ENCODE measurements around the gene RHBDF1. TPM values are rescaled to one million over a fixed set of nuclear protein-coding genes. Genes with fewer than 3 reads are reported as not detected.

RHBDF1 gene
- polyA plus RNA-seq, 1 donor from 2014 or later = 0.21 TPM

DNA sequence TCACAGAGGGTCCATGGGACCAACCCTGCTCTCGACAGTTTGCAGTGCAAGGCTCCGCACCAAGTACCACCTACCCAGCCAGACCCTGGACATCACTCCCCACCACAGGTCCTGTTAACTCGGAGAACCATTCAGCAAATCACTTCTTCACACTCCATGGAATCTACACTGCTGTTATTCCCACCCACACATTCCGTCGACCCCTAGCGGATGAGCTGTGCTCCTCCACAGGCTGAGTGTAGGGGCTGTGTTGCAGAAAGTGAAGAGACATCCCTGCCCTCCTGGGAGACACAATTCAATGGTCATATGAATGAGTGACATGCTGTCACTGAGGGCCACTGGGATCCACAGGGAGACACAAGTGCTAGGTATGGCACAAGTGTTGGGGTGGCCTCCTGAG is 33.1 kb upstream of the RHBDF1 start (continued):
- TF ChIP-seq MXI1 (conservative IDR thresholded peaks at IDR 0.05; ENCODE audit: poor library complexity, severe bottlenecking) (no peak), TAF1 (IDR thresholded peaks at IDR 0.05; ENCODE audit: low read depth) (no peak), EP300 (conservative IDR thresholded peaks at IDR 0.05; ENCODE audit: poor library complexity, severe bottlenecking) (no peak), SMC3 (conservative IDR thresholded peaks at IDR 0.05; ENCODE audit: poor library complexity) (no peak)

DNA sequence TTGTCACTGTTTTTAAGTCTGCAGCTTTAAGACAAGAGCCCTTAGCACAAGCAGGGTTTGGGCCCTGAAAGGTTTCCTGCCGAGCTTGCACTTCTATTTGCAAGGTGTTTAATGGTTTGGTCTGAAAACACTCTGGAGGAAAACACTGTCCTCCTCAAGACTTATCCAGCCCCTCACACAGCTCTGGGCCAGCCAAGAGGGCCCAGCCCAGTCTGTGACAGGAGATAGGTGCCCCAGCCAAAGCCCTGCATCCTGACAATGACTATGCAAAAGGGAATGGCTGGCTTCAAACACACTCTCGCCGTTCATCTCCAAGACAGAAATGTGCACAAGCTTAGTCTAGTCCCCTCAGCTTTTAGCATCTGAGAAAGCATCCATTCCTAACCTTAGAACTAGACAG is 32.5 kb upstream of the RHBDF1 start:
- Histone ChIP-seq H3K79me2 (replicated peaks; ENCODE audit: insufficient read depth, low read length) (no peaks in the 10 kb centered on the region), H3K4me3 (ENCODE audit: low read length) (no peak overlapping the region), H3K36me3 (ENCODE audit: insufficient read depth, low read length) (no peaks in the 10 kb centered on the region), H3K27ac (ENCODE audit: low read length) (no peak overlapping the region), H3K27me3 (ENCODE audit: insufficient read depth, low read depth, low read length) (no peaks in the 10 kb centered on the region), H3K9me3 (ENCODE audit: low read length) (no peaks in the 10 kb centered on the region), H4K20me1 (ENCODE audit: insufficient read depth) (no peaks in the 10 kb centered on the region), H3K4me2 (ENCODE audit: low read length) (no peak overlapping the region), H2AFZ (ENCODE audit: low read depth, low read length) (no peak overlapping the region), H3F3A (ENCODE audit: insufficient read depth, low read length, poor library complexity, severe bottlenecking) (no peaks in the 10 kb centered on the region), H3K9ac (ENCODE audit: low read length) (no peak overlapping the region), H3K9me2 (ENCODE audit: insufficient read depth, low read length) (no peaks in the 10 kb centered on the region)
- TF ChIP-seq RAD21 (conservative IDR thresholded peaks at IDR 0.05) = no peak
- TF ChIP-seq, protein P1, sequence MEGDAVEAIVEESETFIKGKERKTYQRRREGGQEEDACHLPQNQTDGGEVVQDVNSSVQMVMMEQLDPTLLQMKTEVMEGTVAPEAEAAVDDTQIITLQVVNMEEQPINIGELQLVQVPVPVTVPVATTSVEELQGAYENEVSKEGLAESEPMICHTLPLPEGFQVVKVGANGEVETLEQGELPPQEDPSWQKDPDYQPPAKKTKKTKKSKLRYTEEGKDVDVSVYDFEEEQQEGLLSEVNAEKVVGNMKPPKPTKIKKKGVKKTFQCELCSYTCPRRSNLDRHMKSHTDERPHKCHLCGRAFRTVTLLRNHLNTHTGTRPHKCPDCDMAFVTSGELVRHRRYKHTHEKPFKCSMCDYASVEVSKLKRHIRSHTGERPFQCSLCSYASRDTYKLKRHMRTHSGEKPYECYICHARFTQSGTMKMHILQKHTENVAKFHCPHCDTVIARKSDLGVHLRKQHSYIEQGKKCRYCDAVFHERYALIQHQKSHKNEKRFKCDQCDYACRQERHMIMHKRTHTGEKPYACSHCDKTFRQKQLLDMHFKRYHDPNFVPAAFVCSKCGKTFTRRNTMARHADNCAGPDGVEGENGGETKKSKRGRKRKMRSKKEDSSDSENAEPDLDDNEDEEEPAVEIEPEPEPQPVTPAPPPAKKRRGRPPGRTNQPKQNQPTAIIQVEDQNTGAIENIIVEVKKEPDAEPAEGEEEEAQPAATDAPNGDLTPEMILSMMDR (IDR thresholded peaks at IDR 0.05; ENCODE audit: poor library complexity, severe bottlenecking) = no peak
- TF ChIP-seq SMC3 (conservative IDR thresholded peaks at IDR 0.05; ENCODE audit: poor library complexity) = no peak
- no peak for TF ChIP-seq EZH2 (IDR thresholded peaks at IDR 0.05; ENCODE audit: borderline replicate concordance, insufficient read depth, low read length, poor library complexity, severe bottlenecking)
- no peak for TF ChIP-seq TAF1 (IDR thresholded peaks at IDR 0.05; ENCODE audit: low read depth)
- TF ChIP-seq, protein P2, sequence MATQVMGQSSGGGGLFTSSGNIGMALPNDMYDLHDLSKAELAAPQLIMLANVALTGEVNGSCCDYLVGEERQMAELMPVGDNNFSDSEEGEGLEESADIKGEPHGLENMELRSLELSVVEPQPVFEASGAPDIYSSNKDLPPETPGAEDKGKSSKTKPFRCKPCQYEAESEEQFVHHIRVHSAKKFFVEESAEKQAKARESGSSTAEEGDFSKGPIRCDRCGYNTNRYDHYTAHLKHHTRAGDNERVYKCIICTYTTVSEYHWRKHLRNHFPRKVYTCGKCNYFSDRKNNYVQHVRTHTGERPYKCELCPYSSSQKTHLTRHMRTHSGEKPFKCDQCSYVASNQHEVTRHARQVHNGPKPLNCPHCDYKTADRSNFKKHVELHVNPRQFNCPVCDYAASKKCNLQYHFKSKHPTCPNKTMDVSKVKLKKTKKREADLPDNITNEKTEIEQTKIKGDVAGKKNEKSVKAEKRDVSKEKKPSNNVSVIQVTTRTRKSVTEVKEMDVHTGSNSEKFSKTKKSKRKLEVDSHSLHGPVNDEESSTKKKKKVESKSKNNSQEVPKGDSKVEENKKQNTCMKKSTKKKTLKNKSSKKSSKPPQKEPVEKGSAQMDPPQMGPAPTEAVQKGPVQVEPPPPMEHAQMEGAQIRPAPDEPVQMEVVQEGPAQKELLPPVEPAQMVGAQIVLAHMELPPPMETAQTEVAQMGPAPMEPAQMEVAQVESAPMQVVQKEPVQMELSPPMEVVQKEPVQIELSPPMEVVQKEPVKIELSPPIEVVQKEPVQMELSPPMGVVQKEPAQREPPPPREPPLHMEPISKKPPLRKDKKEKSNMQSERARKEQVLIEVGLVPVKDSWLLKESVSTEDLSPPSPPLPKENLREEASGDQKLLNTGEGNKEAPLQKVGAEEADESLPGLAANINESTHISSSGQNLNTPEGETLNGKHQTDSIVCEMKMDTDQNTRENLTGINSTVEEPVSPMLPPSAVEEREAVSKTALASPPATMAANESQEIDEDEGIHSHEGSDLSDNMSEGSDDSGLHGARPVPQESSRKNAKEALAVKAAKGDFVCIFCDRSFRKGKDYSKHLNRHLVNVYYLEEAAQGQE (IDR thresholded peaks at IDR 0.05; ENCODE audit: borderline replicate concordance) = no peak
- TF ChIP-seq EP300 (conservative IDR thresholded peaks at IDR 0.05; ENCODE audit: poor library complexity, severe bottlenecking) = no peak
- no peak for TF ChIP-seq POLR2AphosphoS5 (IDR thresholded peaks at IDR 0.05)
- no peak for TF ChIP-seq MXI1 (conservative IDR thresholded peaks at IDR 0.05; ENCODE audit: poor library complexity, severe bottlenecking)

DNA sequence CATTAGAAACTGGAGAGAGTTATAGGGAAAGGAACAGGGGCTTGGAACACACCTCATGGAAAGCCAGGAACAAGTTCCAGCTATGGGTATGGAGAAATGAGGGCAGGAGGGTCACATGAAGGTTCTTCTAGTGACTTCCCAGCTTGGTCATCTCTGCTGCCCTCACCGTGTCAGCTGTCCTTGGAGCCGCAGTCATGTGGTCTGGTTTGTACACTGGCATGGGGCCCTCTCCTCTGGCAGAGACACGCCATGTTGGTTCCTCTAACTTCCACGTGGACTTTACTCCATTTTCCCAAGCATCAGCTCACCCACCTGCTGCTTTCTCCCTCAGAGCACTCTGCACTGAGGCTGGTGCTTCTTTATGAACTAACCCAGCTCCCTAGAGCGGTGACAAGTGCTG is 31.9 kb upstream of the RHBDF1 start:
- Histone ChIP-seq H3F3A (ENCODE audit: insufficient read depth, low read length, poor library complexity, severe bottlenecking) (no peaks in the 10 kb centered on the region), H3K27me3 (ENCODE audit: insufficient read depth, low read depth, low read length) (no peaks in the 10 kb centered on the region), H3K79me2 (replicated peaks; ENCODE audit: insufficient read depth, low read length) (no peaks in the 10 kb centered on the region), H3K9me3 (ENCODE audit: low read length) (no peaks in the 10 kb centered on the region), H2AFZ (ENCODE audit: low read depth, low read length) (no peak overlapping the region), H3K9me2 (ENCODE audit: insufficient read depth, low read length) (no peaks in the 10 kb centered on the region), H4K20me1 (ENCODE audit: insufficient read depth) (no peaks in the 10 kb centered on the region), H3K4me3 (ENCODE audit: low read length) (no peak overlapping the region), H3K4me2 (ENCODE audit: low read length) (no peak overlapping the region), H3K27ac (ENCODE audit: low read length) (no peak overlapping the region), H3K36me3 (ENCODE audit: insufficient read depth, low read length) (no peaks in the 10 kb centered on the region), H3K9ac (ENCODE audit: low read length) (no peak overlapping the region)
- TF ChIP-seq, protein P2 (IDR thresholded peaks at IDR 0.05; ENCODE audit: borderline replicate concordance) = no peak
- TF ChIP-seq EP300 (conservative IDR thresholded peaks at IDR 0.05; ENCODE audit: poor library complexity, severe bottlenecking) = no peak
- TF ChIP-seq TAF1 (IDR thresholded peaks at IDR 0.05; ENCODE audit: low read depth) = no peak
- no peak for TF ChIP-seq RAD21 (conservative IDR thresholded peaks at IDR 0.05)
- no peak for TF ChIP-seq EZH2 (IDR thresholded peaks at IDR 0.05; ENCODE audit: borderline replicate concordance, insufficient read depth, low read length, poor library complexity, severe bottlenecking)
- no peak for TF ChIP-seq SMC3 (conservative IDR thresholded peaks at IDR 0.05; ENCODE audit: poor library complexity)
- TF ChIP-seq POLR2AphosphoS5 (IDR thresholded peaks at IDR 0.05) = no peak
- TF ChIP-seq MXI1 (conservative IDR thresholded peaks at IDR 0.05; ENCODE audit: poor library complexity, severe bottlenecking) = no peak
- TF ChIP-seq, protein P1 (IDR thresholded peaks at IDR 0.05; ENCODE audit: poor library complexity, severe bottlenecking) = no peak
